GM21619 (cell line): ENCODE results near the gene GABRR3.
"Not testable (repeated sequence)": the region's sequence is repeated elsewhere in the genome, so short reads cannot be mapped to it uniquely, and the experiment has no call there.

ENCODE experiments used
- ATAC-seq: cut with Tn5 transposase; IDR thresholded peaks from one replicate; pipeline ENCODE4 v1.9.1; 2021; ENCODE audit not compliant: unreplicated experiment

The GABRR3 gene

DNA sequence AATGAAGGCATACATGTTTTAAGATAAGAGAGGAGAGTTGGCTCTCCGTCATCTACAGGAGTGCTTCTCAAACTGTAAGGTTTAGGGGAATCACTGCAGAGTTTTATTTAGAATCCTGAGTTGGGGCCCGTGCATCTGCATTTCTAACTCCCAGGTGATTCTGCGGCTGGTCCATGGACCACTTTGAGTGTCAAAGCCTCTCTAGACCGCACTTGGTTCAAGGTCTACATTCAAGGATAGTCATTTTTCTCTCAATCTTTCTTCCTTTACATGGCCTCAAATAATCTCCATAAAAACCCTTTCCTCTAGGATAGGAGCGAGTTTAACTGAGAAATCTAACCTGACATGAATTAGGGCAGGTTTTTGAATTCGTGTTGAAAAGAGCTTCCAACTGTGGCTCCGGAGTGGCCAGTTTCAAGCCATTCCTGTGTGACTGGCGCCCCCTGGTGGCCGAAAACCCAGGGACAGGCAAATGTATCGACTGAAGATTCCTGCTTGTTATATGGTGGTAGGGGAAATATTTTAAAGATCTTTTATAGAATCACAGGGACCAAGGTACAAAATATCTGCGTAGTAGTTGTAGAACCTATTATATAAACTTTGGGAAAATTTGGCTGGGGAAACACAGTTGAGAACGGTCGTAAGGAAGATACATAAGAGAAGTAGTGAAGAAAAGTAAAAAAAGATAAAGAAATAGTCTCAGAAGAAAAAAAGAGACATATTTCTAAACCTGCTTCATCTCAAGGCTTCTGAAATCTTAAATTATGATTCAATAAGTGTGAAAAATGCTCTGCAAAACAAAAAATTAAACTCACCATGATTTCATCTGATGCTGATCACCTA, 11.9 kb downstream of the GABRR3 start:
- ATAC-seq, result peak; percentile 66

DNA sequence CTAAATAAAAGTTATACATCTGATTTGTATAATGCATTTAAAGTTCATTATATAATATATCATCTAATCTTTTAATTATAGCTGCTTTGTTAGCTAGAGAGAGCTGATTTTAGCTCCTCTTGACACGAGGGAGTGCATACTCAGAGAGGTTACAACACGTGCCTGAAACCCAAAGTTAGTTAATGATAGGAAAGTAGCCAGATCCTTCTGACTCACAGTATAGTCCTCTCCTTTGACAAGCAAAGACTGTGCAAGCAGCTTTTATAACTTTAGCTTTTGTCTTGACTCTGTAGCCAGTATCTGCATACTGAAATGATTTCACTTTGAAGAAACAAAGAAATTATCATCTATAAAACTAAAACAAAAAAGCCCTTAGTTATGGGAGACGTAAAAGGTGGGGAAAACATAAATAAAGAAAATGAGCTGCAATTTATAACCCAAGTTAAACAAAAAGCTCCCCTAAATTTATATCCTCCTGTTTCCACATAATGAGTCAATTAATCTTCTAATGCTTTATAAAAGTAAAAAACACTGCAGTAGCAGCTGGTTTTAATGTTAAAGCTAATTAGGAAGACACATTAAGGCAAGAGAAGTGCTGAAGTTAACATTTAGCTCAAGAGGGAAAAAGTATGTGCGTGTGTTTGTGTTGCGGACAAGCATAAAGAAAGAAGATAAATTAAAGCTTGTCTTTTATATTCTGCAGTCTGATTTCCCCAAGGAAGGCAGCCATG, 13.1 kb downstream of the GABRR3 start:
- ATAC-seq, result no peak

DNA sequence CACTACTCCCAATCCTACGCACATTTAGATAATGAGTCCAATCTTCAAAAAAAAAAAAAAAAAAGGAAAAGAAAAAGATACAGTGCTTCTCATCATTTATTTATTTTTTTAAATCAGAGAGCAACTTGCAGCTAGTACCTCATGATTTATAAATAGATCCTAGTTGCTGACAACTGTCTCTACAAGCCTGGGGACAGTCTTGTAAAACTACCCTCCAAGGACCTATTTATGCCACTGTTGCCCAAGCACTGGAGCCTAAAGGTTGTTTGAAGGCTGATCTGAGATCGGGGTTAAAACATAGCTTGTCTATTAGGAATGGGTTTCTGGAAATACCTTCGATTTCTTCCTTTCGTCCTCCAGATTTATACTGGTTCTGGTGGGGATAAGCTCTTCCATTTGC, 14.7 kb downstream of the GABRR3 start:
- no peak for ATAC-seq

DNA sequence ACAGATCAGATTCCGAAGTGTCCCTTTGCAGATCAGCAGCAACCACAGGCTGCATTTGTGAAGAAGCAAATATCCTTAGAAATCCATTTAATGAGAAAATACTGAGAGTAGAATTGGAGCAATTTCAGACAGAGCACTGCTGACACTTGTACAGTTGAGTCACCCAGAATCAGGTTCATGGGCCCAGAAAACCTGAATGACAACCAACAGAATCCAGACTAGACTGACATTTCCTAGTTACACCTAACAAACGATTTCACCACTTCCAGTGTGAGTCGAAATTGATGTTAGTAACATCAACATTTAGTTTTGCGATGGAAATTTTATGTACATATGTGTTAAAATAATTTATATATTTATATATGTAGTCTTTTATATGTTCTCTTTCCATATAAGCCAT, 16.8 kb downstream of the GABRR3 start:
- ATAC-seq, result no peak

DNA sequence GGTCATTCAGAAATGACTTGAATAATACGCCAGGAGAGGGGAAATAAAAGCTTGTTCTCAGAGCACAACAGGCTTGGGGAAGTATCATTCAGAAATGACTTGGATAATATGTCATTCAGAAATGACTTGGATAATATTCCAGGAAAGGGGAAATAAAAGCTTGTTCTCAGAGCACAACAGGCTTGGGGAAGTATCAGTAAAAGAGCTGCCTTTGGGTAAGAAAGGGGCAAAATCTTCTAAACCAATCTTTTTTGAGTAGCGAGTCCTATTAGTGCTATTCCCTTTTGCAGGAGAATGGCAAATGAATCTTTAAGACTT, 20.9 kb downstream of the GABRR3 start:
- no peak for ATAC-seq

DNA sequence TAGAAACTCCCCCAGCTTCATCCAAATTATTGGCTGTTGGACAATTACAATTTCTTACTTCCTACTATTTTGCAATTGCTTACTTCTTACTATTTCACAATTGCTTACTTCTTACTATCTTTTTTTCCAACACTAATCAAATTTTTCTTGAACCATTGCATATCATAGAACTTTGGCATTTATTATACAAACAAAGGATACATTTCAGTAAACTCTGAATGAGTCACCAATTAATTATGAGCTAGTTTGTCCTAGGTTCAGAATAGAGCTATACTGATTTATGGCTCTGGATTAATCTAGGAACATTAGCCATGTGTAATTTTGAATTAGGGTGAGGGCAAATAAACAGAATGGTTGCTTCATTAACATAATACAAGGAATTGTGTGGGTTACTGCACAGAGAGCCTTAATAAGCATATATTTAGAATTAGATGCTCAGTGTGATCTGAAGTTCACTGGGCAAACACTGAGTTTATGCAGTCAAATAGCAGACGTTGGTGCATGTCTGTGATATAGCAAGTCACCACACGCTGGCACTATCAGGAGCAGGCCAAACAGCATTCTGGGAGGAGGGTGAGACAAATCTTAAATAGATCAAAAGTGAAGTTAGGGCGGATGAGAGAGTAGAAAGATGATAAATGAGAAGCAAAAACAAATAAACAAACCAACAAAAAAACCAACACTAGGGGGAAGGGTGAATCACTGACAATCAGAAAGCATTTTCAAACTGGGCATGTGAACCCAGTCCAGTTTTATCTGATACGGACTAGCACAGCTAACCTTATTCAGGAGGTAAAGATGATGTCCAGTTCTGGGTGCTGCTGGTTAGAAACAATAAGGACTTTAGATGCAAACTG, 21.5 kb downstream of the GABRR3 start:
- ATAC-seq, result no peak

DNA sequence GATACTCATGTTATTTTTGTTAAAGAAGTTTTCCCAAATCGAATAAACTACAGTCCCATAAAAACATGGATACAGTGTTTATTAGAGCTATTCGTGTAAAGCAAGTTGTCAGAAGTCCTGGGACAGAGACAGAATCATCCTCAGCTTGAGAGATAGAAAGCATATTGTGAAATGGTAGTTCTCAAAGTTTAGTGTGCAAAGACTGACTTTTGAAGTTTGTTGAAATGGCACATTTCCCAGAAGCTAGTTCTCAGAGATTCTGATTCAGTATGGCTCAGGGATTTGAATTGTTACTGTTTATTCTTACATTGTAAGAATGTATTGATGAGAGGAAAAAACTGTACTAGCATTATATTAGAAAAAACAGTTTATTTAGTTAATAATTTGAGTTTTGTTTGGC, 22.1 kb downstream of the GABRR3 start:
- ATAC-seq, result no peak

DNA sequence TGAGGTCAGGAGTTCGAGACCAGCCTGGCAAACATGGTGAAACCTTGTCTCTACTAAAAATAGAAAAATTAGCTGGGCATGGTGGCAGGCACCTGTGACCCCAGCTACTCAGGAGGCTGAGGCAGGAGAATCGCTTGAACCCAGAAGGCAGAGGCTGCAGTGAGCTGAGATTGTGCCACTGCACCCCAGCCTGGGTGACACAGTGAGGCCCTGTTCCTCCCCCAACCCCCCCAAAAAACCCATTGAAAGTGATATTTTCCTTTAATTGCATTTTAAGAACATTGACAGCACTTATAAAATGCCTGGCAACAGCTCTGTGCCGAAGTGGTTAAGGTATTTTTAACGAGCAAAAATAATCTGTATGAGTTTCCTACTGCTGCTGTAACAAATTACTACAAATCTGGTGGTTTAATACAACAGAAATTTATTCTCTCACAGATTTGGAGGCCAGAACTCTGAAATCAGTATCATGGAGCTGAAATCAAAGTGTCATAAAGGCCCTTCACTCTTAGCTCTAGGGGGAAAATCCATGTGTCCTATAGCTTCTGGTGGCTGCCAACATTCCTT, 24.1 kb downstream of the GABRR3 start:
- not testable (repeated sequence) for ATAC-seq

DNA sequence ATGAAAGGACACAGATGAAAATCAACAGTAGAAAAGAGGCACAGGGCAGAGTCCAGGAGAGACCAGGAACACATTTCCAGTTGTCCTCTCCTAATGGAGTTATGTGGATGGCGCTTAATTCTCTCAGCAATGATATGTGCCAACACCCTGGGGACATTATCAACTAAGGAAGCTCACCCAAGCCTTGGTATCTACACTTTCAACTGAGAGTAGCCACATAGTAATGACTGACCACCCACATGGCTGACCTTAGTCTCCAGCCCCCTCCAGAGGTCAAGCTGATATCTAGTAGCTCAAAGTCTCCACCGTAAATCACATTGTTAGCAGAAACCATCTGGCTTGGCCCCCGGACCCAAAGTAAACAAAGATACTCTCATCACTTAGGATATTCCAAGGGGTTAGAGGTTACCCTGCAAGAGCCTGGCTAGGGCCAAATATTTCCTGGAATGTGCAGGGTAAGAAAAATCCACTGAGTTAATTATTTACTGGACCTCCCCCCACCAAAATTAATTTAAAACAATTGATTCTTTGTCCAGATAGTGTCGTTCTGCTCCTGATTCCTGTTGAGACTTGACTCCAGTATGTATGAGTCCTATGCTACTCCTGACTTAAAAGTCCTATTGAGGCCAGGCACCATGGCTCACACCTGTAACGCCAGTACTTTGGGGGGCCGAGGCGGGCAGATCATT, 24.8 kb downstream of the GABRR3 start:
- ATAC-seq, result no peak

DNA sequence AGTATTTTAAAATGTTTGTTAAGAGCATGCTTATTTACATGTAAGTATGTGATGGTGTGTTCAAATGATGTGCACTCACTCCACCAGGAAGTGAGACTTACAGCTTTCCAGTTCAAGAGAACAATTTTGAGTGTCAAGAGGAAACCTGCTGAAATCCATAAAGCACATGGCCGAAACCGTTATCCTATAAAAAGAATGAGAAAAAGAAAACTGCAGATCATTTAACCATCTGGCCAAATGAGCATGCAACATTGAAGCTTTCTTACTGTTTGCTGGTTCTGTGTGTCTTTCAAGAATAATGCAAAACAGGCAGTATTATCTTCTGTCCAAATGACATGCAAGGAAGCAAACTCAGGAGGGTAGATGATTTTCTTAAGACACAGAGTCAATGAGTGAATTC, 26.3 kb downstream of the GABRR3 start:
- peak; percentile 64 for ATAC-seq

DNA sequence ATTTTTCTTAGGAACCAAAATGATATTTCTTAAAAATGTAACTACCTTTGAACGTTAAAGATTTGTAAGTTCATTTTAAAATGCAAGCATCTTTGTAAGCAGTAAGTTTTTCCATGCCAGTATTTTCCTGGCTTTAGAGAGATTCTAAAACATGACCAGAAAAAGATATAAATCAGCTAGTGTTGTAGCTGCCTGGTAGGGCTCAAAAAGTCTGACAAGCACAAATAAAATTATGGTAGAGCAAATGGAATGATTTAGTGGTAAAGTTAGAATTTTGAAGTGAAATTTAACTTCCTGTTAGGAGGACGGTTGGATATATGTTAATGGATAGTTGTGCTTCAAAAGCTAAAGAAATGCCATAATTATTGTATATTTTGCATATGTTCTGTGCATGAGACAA, 29.7 kb downstream of the GABRR3 start:
- no peak for ATAC-seq

DNA sequence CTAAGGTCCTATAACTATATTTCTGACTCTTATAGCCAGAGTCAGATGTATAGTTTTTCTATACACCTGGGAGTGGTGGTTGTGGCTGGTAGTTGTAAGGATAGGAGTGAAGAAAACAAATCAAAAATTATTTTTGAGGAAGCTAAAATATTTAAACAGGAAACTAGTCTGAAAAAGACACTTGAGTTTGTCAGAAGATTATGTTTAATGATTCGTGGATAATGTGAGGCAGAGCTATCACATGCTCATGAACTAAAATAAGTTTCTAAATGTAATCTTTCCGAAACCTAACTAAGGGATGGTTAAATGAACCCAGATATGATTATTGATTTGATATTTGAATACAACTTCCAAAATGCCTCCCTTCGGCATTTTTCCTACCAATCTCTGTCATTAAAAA, 30.4 kb downstream of the GABRR3 start:
- no peak for ATAC-seq

DNA sequence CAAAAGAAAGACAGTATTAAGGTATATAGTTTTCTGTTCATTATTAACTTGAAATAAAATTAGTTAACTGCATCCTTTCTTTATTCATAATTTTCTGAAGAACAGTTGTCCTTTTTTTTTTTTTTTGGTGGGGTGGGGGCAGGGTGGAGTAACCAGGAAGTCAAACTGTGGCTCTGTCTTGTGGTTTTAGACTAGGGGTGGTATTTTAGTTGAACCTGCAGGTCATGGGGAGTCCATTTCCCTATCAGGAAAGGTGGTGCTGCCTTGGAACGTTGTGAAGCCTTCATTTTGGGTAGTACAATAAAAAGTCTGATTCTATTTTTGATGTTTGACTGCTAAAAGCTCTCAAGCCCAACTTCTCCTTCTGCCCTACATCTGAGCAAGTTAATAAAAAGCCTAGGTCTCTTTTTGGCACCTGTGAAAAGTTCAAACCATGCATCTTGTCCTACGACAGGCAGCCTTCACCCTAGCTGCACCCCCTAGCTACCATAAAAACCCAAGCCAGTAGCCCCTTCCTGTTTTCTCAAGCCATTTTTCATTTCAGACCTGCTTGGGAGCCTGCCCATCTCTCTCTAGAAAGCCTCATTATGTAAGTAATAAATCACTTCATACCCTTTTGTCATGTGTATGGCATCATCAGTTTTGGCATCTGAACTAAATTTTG, 31.7 kb downstream of the GABRR3 start:
- ATAC-seq, result peak; percentile 44

DNA sequence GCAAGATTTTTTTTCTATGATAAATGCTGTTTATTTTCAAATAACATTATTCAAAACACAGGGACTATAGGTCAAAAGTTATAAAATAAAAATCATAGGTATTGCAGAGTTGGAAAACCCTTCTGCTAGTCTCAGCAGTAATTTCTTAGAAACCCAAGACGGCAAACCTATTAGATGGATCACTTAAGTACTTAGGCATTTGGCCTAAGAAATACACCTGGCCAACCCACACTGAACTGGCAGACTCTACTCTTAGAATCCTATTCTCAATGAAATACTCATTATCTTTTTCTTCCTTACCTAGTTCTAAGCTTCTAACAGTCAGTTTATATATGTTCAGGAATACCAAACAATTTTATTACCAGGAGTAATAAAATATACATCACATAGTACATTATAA, 32.4 kb downstream of the GABRR3 start:
- no peak for ATAC-seq

DNA sequence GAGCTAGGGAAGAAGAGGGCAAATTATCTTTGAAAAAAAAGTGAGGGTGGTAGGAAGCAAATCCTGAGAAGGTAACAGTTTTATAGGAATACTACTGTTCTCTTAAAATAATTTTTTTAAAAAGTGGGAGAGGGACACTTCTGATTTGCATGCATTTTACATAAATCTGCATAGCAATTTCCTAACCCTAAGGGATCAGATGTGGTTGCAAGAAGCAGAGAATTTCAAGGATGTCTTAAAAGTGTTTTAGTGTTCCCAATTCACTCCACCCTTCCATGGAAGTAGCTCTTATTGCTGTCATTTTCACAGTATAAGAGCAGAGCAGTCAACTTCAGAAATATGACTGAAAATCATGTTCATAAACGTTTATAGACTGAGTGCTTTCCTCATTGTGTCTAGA, 35.1 kb downstream of the GABRR3 start:
- no peak for ATAC-seq

DNA sequence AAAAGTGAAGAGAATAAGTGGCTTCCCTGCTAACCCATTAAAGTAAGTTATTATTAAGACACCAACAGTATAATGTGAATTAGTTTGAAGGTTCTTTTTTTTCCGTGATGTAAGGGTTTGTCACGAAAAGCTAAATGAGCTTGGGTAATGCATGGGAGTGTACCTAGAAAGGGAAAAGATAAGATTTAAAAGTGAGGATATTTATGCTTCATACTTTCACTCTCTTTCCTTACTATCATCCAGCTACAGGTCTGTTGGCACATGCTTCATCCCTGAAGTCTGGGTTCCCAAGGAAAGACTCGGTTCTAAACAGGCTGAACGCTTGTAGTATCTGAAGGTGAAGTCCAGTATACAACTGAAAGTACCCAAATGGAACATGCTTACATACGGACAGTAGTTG, 36.0 kb downstream of the GABRR3 start:
- no peak for ATAC-seq

DNA sequence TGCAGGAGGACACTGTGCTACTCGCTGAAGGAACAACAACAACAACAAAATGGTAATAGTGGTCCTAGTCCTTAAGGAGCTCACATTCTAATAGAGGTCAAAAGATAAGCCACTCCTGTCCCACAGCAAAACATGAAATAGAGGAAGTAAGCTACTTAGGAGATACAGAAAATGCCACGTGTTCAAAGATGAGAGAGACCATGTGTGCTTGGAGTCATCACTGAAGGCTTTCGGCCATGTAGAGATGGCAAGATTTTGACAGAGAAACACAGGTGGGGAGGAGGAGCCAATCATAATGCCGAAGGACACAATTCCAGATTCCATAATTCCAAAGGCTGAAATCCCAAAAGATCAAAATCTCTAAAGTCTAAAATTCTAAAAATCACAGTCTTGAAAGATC, 38.1 kb downstream of the GABRR3 start:
- ATAC-seq, result no peak

DNA sequence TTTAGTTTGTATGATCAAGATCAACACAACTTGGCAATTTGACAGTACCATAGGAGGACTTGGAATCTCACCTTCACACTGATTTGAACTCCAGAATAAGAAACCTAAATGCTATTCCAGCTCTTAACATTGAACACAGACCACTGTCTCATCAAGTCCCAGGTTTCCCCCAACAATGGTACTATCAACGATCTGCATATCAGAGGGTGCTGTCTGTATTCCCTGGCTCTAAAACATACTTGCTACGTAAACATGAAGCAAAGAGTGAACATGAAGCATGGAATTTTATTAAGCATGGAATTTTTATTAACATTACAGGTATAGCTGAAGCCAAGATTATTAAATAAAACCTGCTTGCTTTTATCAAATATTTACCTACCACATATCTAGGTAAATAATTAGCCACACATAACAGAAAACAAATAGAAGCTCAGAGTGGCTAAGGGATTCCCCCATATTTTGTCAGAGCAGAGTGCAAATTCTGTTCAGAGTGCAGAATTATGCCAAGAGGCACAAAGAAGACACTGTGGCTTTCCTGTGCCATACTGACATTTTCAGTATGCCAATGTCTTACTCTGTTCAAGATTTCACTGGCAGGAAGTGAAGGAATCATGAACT, 40.7 kb downstream of the GABRR3 start:
- no peak for ATAC-seq

DNA sequence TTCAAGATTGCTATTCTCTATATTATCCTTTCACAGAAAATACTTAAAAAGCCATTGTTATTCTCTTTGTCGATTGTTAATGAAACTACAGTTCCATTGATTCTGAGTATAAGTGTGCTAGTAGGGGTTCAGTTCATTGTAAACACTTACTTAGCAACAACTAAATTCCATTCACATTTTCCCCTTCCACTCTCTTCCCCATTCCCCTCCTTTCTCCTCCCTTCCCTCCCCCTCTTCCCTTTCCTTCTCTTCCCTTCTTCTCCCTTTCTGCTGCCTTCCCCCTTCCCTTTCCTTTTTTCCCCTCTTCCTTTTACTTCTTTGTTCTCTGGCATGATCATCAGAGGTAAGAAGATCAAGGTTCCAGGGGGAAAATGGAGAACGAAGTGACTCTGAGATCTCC, 41.6 kb downstream of the GABRR3 start:
- no peak for ATAC-seq
